MCF 10A (cell line): ENCODE measurements around the gene ZNF700. TPM values are rescaled to one million over a fixed set of nuclear protein-coding genes. Genes with fewer than 3 reads are reported as not detected.
"Not testable (repeated sequence)": the region's sequence is repeated elsewhere in the genome, so short reads cannot be mapped to it uniquely, and the experiment has no call there.

Experiments
- BruUV-seq: library from RNA; stranded (reverse); fragments of 400-500 nt; replicated peaks from 2 replicates; lab custom pipeline; 2021; lab: Mats Ljungman, UMichigan
- CTCF ChIA-PET: fragments of 300-600 bp; sonication (Branson Sonifier 250); formaldehyde crosslinking; extraction: SDS; loops from one replicate; lab custom pipeline; 2021; ENCODE audit warnings: antibody characterized with exemption, inconsistent platforms; lab: Yijun Ruan, JAX
- POLR2A ChIA-PET: fragments of 300-600, 350-650 bp; sonication (Branson Sonifier 250); formaldehyde crosslinking; extraction: SDS; loops from one replicate; lab custom pipeline; 2020; ENCODE audit warnings: antibody characterized with exemption, inconsistent platforms; lab: Yijun Ruan, JAX
- DNase-seq: peaks from one replicate; pipeline ENCODE4 v3.0.0-alpha.2; 2018; ENCODE audit not compliant: unreplicated experiment
- H3K27ac Mint-ChIP-seq: one replicate; pipeline ENCODE4 v1.8.0; 2022; ENCODE audit warnings: mild to moderate bottlenecking, low read depth, mixed read lengths; ENCODE audit not compliant: unreplicated experiment
- H3K27me3 Mint-ChIP-seq: one replicate; pipeline ENCODE4 v1.8.0; 2022; ENCODE audit warnings: mixed read lengths; ENCODE audit not compliant: insufficient read depth, unreplicated experiment
- H3K36me3 Mint-ChIP-seq: one replicate; pipeline ENCODE4 v1.8.0; 2022; ENCODE audit warnings: mild to moderate bottlenecking, moderate library complexity, mixed read lengths; ENCODE audit not compliant: insufficient read depth, unreplicated experiment
- H3K4me1 Mint-ChIP-seq: one replicate; pipeline ENCODE4 v1.8.0; 2022; ENCODE audit warnings: mixed read lengths; ENCODE audit not compliant: insufficient read depth, unreplicated experiment
- H3K4me3 Mint-ChIP-seq: one replicate; pipeline ENCODE4 v1.8.0; 2022; ENCODE audit warnings: mild to moderate bottlenecking, moderate library complexity, mixed read lengths; ENCODE audit not compliant: unreplicated experiment
- H3K9me3 Mint-ChIP-seq: one replicate; pipeline ENCODE4 v1.8.0; 2022; ENCODE audit warnings: mixed read lengths; ENCODE audit not compliant: unreplicated experiment
- CTCF ChIP-seq: fragments of 200-600 bp; IDR thresholded peaks from one replicate; pipeline ENCODE4 v1.8.0; 2022; ENCODE audit warnings: antibody characterized with exemption, mild to moderate bottlenecking; ENCODE audit not compliant: unreplicated experiment
- intact Hi-C: fragments of 100-400 bp; cut with micrococcal nuclease; formaldehyde crosslinking; loops from 2 replicates; pipeline ENCODE4 v1.14.1; 2022
- total RNA-seq: library from RNA; stranded (reverse); gene quantifications from 2 replicates; pipeline ENCODE4 v1.2.3, GENCODE V29; 2022

Gene ZNF700
- total RNA-seq, 1 experiment from 2014 or later, result 5.9 TPM

- ChIA-PET POLR2A (no interaction called here), CTCF (interaction anchor here (0.6 to 1.5 kb wide), 8 partner anchors 39 to 259 kb away, joined by 3 to 6 read pairs (median 3); partner anchors contain the start of gene ZNF20)
- H3K27ac Mint-ChIP-seq, result no peak overlapping the region
- no peaks in the 10 kb centered on the region for H3K36me3 Mint-ChIP-seq
- intact Hi-C loops, result no loop called here
- no peaks in the 10 kb centered on the region for H3K4me1 Mint-ChIP-seq
- no peak for TF ChIP-seq CTCF
- H3K27me3 Mint-ChIP-seq, result no peaks in the 10 kb centered on the region
- H3K4me3 Mint-ChIP-seq, result no peak overlapping the region
- DNase-seq, result no peak
- BruUV-seq, result no TSS peak
- H3K9me3 Mint-ChIP-seq, result peaks cover 29% of the 10 kb centered on the region
Measured at GRCh38 chr19:11882606-11883005, 42.3 kb upstream of the ZNF700 start.

- peaks cover 8% of the 10 kb centered on the region for H3K9me3 Mint-ChIP-seq
- ChIA-PET CTCF (interaction anchor here (0.6 kb wide), 2 partner anchors 190 to 951 kb away, joined by 3 read pairs; no protein-coding TSS in a partner anchor), POLR2A (no interaction called here)
- no TSS peak for BruUV-seq
- intact Hi-C loops, result no loop called here
- H3K27ac Mint-ChIP-seq, result no peak overlapping the region
- no peaks in the 10 kb centered on the region for H3K27me3 Mint-ChIP-seq
- no peaks in the 10 kb centered on the region for H3K4me1 Mint-ChIP-seq
- H3K36me3 Mint-ChIP-seq, result no peaks in the 10 kb centered on the region
- no peak overlapping the region for H3K4me3 Mint-ChIP-seq
- TF ChIP-seq CTCF, result no peak
- DNase-seq, result no peak
Measured at GRCh38 chr19:11887234-11887610, 37.7 kb upstream of the ZNF700 start.

- Mint-ChIP-seq H3K36me3 (no peaks in the 10 kb centered on the region), H3K27me3 (no peaks in the 10 kb centered on the region), H3K4me1 (no peaks in the 10 kb centered on the region), H3K27ac (no peak within 1 kb of the TSS), H3K4me3 (no peak within 1 kb of the TSS), H3K9me3 (peaks cover 8% of the 10 kb centered on the region)
- no TSS peak for BruUV-seq
- ChIA-PET CTCF (interaction anchor here (0.6 kb wide), 2 partner anchors 191 to 952 kb away, joined by 3 read pairs; no protein-coding TSS in a partner anchor), POLR2A (no interaction called here)
- intact Hi-C loops, result no loop called here
- DNase-seq, result no peak
- no peak for TF ChIP-seq CTCF
Measured at GRCh38 chr19:11887611-11888531, 37.0 kb upstream of the ZNF700 start, which contains the start of gene ZNF69. Gene ZNF69 (plus strand): TSS chr19:11887782. CDS start chr19:11887924, 142 bp downstream.

GRCh38 chr19:11889901-11890300 is 35.0 kb upstream of the ZNF700 start:
- BruUV-seq, H3K4me3 Mint-ChIP-seq, H3K36me3 Mint-ChIP-seq, H3K4me1 Mint-ChIP-seq, H3K27ac Mint-ChIP-seq, DNase-seq, CTCF ChIA-PET, intact Hi-C loops, H3K27me3 Mint-ChIP-seq, POLR2A ChIA-PET: not testable (repeated sequence)
- H3K9me3 Mint-ChIP-seq, result peaks cover 11% of the 10 kb centered on the region
